NB4 (cell line): ENCODE measurements around the gene GKN2.

Experiments
- POLR2A ChIP-seq: IDR thresholded peaks from 2 replicates; pipeline ENCODE4 v1.6.1; 2011; ENCODE audit warnings: mild to moderate bottlenecking; ENCODE audit not compliant: insufficient read length; ENCODE audit errors: extremely low read depth
- TF ChIP-seq, protein P1 (sequence below): IDR thresholded peaks from one replicate; pipeline ENCODE4 v1.5.1; 2012; ENCODE audit warnings: low read depth, low read length

DNA sequence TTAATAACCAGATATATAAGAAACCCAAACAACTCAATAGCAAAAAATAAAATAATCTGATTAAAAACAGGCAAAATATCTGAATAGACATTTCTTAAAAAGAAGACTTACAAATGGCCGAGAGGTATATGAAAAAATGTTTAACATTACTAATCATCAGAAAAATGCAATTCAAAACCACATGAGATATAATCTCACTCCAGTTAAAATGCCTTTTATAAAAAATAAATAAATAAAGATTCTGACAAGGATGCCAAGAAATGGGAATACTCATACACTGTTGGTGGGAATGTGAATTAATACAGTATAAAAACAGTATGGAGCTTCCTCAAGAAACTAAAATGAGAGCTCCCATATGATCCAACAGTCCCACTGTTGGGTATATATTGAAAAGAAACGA lies 47.6 kb downstream of the GKN2 start:
- TF ChIP-seq, protein P1, sequence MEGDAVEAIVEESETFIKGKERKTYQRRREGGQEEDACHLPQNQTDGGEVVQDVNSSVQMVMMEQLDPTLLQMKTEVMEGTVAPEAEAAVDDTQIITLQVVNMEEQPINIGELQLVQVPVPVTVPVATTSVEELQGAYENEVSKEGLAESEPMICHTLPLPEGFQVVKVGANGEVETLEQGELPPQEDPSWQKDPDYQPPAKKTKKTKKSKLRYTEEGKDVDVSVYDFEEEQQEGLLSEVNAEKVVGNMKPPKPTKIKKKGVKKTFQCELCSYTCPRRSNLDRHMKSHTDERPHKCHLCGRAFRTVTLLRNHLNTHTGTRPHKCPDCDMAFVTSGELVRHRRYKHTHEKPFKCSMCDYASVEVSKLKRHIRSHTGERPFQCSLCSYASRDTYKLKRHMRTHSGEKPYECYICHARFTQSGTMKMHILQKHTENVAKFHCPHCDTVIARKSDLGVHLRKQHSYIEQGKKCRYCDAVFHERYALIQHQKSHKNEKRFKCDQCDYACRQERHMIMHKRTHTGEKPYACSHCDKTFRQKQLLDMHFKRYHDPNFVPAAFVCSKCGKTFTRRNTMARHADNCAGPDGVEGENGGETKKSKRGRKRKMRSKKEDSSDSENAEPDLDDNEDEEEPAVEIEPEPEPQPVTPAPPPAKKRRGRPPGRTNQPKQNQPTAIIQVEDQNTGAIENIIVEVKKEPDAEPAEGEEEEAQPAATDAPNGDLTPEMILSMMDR = no peak
- no peak for TF ChIP-seq POLR2A
